ENCODE measurements around the gene PIGM. TPM values are rescaled to one million over a fixed set of nuclear protein-coding genes. Genes with fewer than 3 reads are reported as not detected.

PIGM gene
- total and polyA plus RNA-seq, 2 experiments from 2014 or later, result 5.0 TPM

- TF ChIP-seq CTCF (conservative IDR thresholded peaks at IDR 0.05; ENCODE audit: low read depth in 2 of 2) (no peak), ZNF331 (CRISPR knock-in tag; IDR thresholded peaks at IDR 0.05; ENCODE audit: low read depth) (no peak), STAT1 (IDR thresholded peaks at IDR 0.05; ENCODE audit: unreplicated experiment) (no peak), POLR2AphosphoS5 (IDR thresholded peaks at IDR 0.05; ENCODE audit: low read depth) (no peak)
- Histone ChIP-seq H3K9me2 (ENCODE audit: insufficient read depth) (no peaks in the 10 kb centered on the region), H3K4me2 (no peak overlapping the region), H3K79me2 (replicated peaks; ENCODE audit: insufficient read depth) (no peaks in the 10 kb centered on the region), H3F3A (replicated peaks; ENCODE audit: low read depth) (no peaks in the 10 kb centered on the region), H3K4me3 (no peak overlapping the region), H3K36me3 (ENCODE audit: insufficient read depth) (no peaks in the 10 kb centered on the region), H3K27ac (ENCODE audit: low read depth) (no peak overlapping the region), H3K27me3 (ENCODE audit: insufficient read depth) (no peaks in the 10 kb centered on the region), H3K4me1 (ENCODE audit: insufficient read depth) (no peaks in the 10 kb centered on the region), H2AFZ (no peak overlapping the region), H4K20me1 (replicated peaks; ENCODE audit: insufficient read depth) (no peaks in the 10 kb centered on the region)
- H3K4me3 Mint-ChIP-seq, result no peak overlapping the region
- DNase-seq (ENCODE audit: low spot score) (no peak), ATAC-seq (no peak)
- no peaks in the 10 kb centered on the region for H3K36me3 Mint-ChIP-seq (ENCODE audit: low read depth)
- no peaks in the 10 kb centered on the region for H3K9me3 Mint-ChIP-seq
- H3K4me1 Mint-ChIP-seq, result no peaks in the 10 kb centered on the region
- H3K27me3 Mint-ChIP-seq (ENCODE audit: insufficient read depth, low read depth, poor library complexity), result no peaks in the 10 kb centered on the region
- no peak overlapping the region for H3K27ac Mint-ChIP-seq
Observed at GRCh38 chr1:160011781-160012180, 20.0 kb downstream of the PIGM start.

- ATAC-seq, result no peak
- H3K27ac ChIP-seq (ENCODE audit: low read depth), result no peak overlapping the region
- no peaks in the 10 kb centered on the region for H3K79me2 ChIP-seq (replicated peaks; ENCODE audit: insufficient read depth)
- H3K4me3 ChIP-seq, result no peak overlapping the region
- H3K4me1 Mint-ChIP-seq, result no peaks in the 10 kb centered on the region
- no peaks in the 10 kb centered on the region for H3K9me3 Mint-ChIP-seq
- H3K27me3 Mint-ChIP-seq (ENCODE audit: insufficient read depth, low read depth, poor library complexity), result no peaks in the 10 kb centered on the region
- no peaks in the 10 kb centered on the region for H3F3A ChIP-seq (replicated peaks; ENCODE audit: low read depth)
- no peak overlapping the region for H3K4me2 ChIP-seq
- H3K4me1 ChIP-seq (ENCODE audit: insufficient read depth), result no peaks in the 10 kb centered on the region
- no peak overlapping the region for H3K4me3 Mint-ChIP-seq
- no peaks in the 10 kb centered on the region for H3K27me3 ChIP-seq (ENCODE audit: insufficient read depth)
- no peak overlapping the region for H2AFZ ChIP-seq
- no peak overlapping the region for H3K27ac Mint-ChIP-seq
- no peaks in the 10 kb centered on the region for H3K9me2 ChIP-seq (ENCODE audit: insufficient read depth)
- no peaks in the 10 kb centered on the region for H4K20me1 ChIP-seq (replicated peaks; ENCODE audit: insufficient read depth)
- no peaks in the 10 kb centered on the region for H3K36me3 Mint-ChIP-seq (ENCODE audit: low read depth)
- no peaks in the 10 kb centered on the region for H3K36me3 ChIP-seq (ENCODE audit: insufficient read depth)
- no peak for DNase-seq (ENCODE audit: low spot score)
- TF ChIP-seq ZNF462 (CRISPR knock-in tag; IDR thresholded peaks at IDR 0.05) (no peak), ZNF331 (CRISPR knock-in tag; IDR thresholded peaks at IDR 0.05; ENCODE audit: low read depth) (no peak), CREB1 (CRISPR knock-in tag; IDR thresholded peaks at IDR 0.05; ENCODE audit: low read depth) (no peak), EZH2 (IDR thresholded peaks at IDR 0.05; ENCODE audit: low read depth, unreplicated experiment) (no peak), POLR2AphosphoS5 (IDR thresholded peaks at IDR 0.05; ENCODE audit: low read depth) (no peak), ZNF114 (CRISPR knock-in tag; IDR thresholded peaks at IDR 0.05) (no peak), CTCF (conservative IDR thresholded peaks at IDR 0.05; ENCODE audit: low read depth in 2 of 2) (no peak), NANOG (IDR thresholded peaks at IDR 0.05; ENCODE audit: borderline replicate concordance) (no peak), JUNB (IDR thresholded peaks at IDR 0.05; ENCODE audit: unreplicated experiment) (no peak), STAT1 (IDR thresholded peaks at IDR 0.05; ENCODE audit: unreplicated experiment) (no peak)
Observed at GRCh38 chr1:160009801-160010200, 22.0 kb downstream of the PIGM start.

All from GM23338 (cell line).